Sigmoid colon (tissue), 4 donors: ENCODE data around the gene TMED3.

Experiments
- CTCF ChIP-seq, 4 experiments: fragments of 450-650 bp in 3 of 4; fragments of 200-600 bp in 1 of 4; IDR thresholded peaks; one replicate each; pipeline ENCODE4 v1.5.1; 2016 to 2019; ENCODE audit warnings: antibody characterized with exemption in 4 of 4, mild to moderate bottlenecking in 3 of 4, moderate library complexity in 2 of 4
- EP300 ChIP-seq, 4 donors: sonication (generic); formaldehyde crosslinking; IDR thresholded peaks; one replicate each; pipeline ENCODE4 v1.6.1; 2017; ENCODE audit warnings: antibody characterized with exemption in 4 of 4
- POLR2A ChIP-seq, 2 donors: fragments of 450-650 bp; IDR thresholded peaks; one replicate each; pipeline ENCODE4 v1.6.1; 2016; ENCODE audit warnings: antibody characterized with exemption in 2 of 2, mild to moderate bottlenecking in 2 of 2, moderate library complexity in 2 of 2
- POLR2AphosphoS5 ChIP-seq, 4 donors: sonication (generic); formaldehyde crosslinking; IDR thresholded peaks; one replicate each; pipeline ENCODE4 v1.6.1; 2017; ENCODE audit warnings: antibody characterized with exemption in 4 of 4

- TF ChIP-seq EP300 (IDR thresholded peaks at IDR 0.05): no peak
- no peak for TF ChIP-seq CTCF (IDR thresholded peaks at IDR 0.05)
- TF ChIP-seq POLR2AphosphoS5 (IDR thresholded peaks at IDR 0.05): no peak
- no peak for TF ChIP-seq POLR2A (IDR thresholded peaks at IDR 0.05)
Observed at GRCh38 chr15:79365765-79366164, 54.9 kb downstream of the TMED3 start.
